Ishikawa (cell line): Measurements from ENCODE around the gene NTM.

ENCODE experiments used
- CEBPB ChIP-seq: IDR thresholded peaks from 2 replicates; pipeline ENCODE4 v1.6.1; 2012
- EP300 ChIP-seq: IDR thresholded peaks from 2 replicates; pipeline ENCODE4 v1.6.1; 2012; ENCODE audit warnings: borderline replicate concordance
- NFIC ChIP-seq: IDR thresholded peaks from 2 replicates; pipeline ENCODE4 v1.6.1; 2012
- REST ChIP-seq: IDR thresholded peaks from 2 replicates; pipeline ENCODE4 v1.6.1; 2012; ENCODE audit warnings: low read depth, mild to moderate bottlenecking

- TF ChIP-seq EP300 (no peak), REST (no peak), CEBPB (no peak), NFIC (no peak)
Measured at GRCh38 chr11:131582021-131582525, 211.7 kb downstream of the NTM start.
